Cardiac muscle cell (in vitro differentiated cells and primary cell): ENCODE measurements around the gene CACNA1E. TPM values are rescaled to one million over a fixed set of nuclear protein-coding genes. Genes with fewer than 3 reads are reported as not detected.
A peak's percentile ranks its signal among the peaks of the same experiment; 100 is the strongest.

Experiments used
- DNase-seq, 2 donors: peaks; one replicate each; pipeline versions ENCODE4 v3.0.0 to v3.0.0-alpha.2; 2010 to 2017; ENCODE audit warnings: low read depth in 1 of 2, low spot score in 1 of 2
- H3K27ac ChIP-seq: fragments of 200-600 bp; sonication (generic); 2 replicates; pipeline ENCODE4 v1.5.1; 2016
- H3K27me3 ChIP-seq: fragments of 200-600 bp; sonication (generic); 2 replicates; pipeline ENCODE4 v1.6.0; 2016; ENCODE audit warnings: control low read depth
- H3K36me3 ChIP-seq: fragments of 200-600 bp; sonication (generic); 2 replicates; pipeline ENCODE4 v1.5.1; 2016; ENCODE audit warnings: control low read depth
- H3K4me1 ChIP-seq: fragments of 200-600 bp; sonication (generic); 2 replicates; pipeline ENCODE4 v1.8.1; 2017; ENCODE audit warnings: low read depth, mild to moderate bottlenecking, mixed run types
- H3K4me3 ChIP-seq: fragments of 200-600 bp; sonication (generic); 2 replicates; pipeline ENCODE4 v1.5.1; 2016; ENCODE audit warnings: mild to moderate bottlenecking
- H3K9me3 ChIP-seq: fragments of 200-600 bp; sonication (generic); 2 replicates; pipeline ENCODE4 v1.5.1; 2017; ENCODE audit warnings: low read depth, mild to moderate bottlenecking, control low read depth
- CTCF ChIP-seq: IDR thresholded peaks from 2 replicates; pipeline ENCODE4 v1.5.1; 2012; ENCODE audit warnings: low read depth, mild to moderate bottlenecking, low read length
- polyA plus RNA-seq: library from polyadenylated mRNA; unstranded; fragments of >200 nt; fragmentation: Nextera tagmentation; extraction: Ambion mirVana; gene quantifications from 2 replicates; pipeline ENCODE4 v1.2.1, GENCODE V29; 2016
- total RNA-seq: library from RNA; depleted of rRNA; stranded (reverse); fragments of >200 nt; gene quantifications from 2 replicates; pipeline ENCODE4 v1.2.3, GENCODE V29; 2016

Gene CACNA1E
- total and polyA plus RNA-seq, 2 experiments from 2014 or later: 0.36 TPM; not detected in 1

GRCh38 chr1:181777812-181778211 lies 294.5 kb downstream of the CACNA1E start:
- TF ChIP-seq CTCF: no peak
- no peak for DNase-seq
- no peak overlapping the region for H3K27ac ChIP-seq
- no peaks in the 10 kb centered on the region for H3K9me3 ChIP-seq
- H3K4me1 ChIP-seq: no peaks in the 10 kb centered on the region
- no peaks in the 10 kb centered on the region for H3K27me3 ChIP-seq
- no peaks in the 10 kb centered on the region for H3K36me3 ChIP-seq
- no peak overlapping the region for H3K4me3 ChIP-seq

- no peak overlapping the region for H3K4me3 ChIP-seq
- H3K9me3 ChIP-seq: no peaks in the 10 kb centered on the region
- peak in 1 of 2 donors; percentile 43 for DNase-seq
- no peak overlapping the region for H3K27ac ChIP-seq
- H3K4me1 ChIP-seq: no peaks in the 10 kb centered on the region
- H3K36me3 ChIP-seq: no peaks in the 10 kb centered on the region
- no peak for TF ChIP-seq CTCF
- no peaks in the 10 kb centered on the region for H3K27me3 ChIP-seq
Measured at GRCh38 chr1:181778640-181779260, 295.4 kb downstream of the CACNA1E start.

- no peak for DNase-seq
- H3K4me1 ChIP-seq: no peaks in the 10 kb centered on the region
- no peaks in the 10 kb centered on the region for H3K36me3 ChIP-seq
- H3K4me3 ChIP-seq: no peak overlapping the region
- H3K27me3 ChIP-seq: no peaks in the 10 kb centered on the region
- no peak overlapping the region for H3K27ac ChIP-seq
- TF ChIP-seq CTCF: no peak
- no peaks in the 10 kb centered on the region for H3K9me3 ChIP-seq
Measured at GRCh38 chr1:181779343-181779742, 296.0 kb downstream of the CACNA1E start.

GRCh38 chr1:181783208-181783607 lies 299.9 kb downstream of the CACNA1E start:
- no peaks in the 10 kb centered on the region for H3K9me3 ChIP-seq
- DNase-seq: no peak
- no peak overlapping the region for H3K4me3 ChIP-seq
- H3K27ac ChIP-seq: no peak overlapping the region
- TF ChIP-seq CTCF: no peak
- no peaks in the 10 kb centered on the region for H3K36me3 ChIP-seq
- H3K27me3 ChIP-seq: no peaks in the 10 kb centered on the region
- H3K4me1 ChIP-seq: no peaks in the 10 kb centered on the region

GRCh38 chr1:181784039-181784683 lies 300.8 kb downstream of the CACNA1E start:
- no peak for DNase-seq
- Histone ChIP-seq H3K27ac (no peak overlapping the region), H3K4me1 (no peaks in the 10 kb centered on the region), H3K27me3 (no peaks in the 10 kb centered on the region), H3K36me3 (no peaks in the 10 kb centered on the region), H3K4me3 (no peak overlapping the region), H3K9me3 (no peaks in the 10 kb centered on the region)
- no peak for TF ChIP-seq CTCF
